ENCODE data around the gene C9.
"Not testable (repeated sequence)": the region's sequence is repeated elsewhere in the genome, so short reads cannot be mapped to it uniquely, and the experiment has no call there.

C9 gene

DNA sequence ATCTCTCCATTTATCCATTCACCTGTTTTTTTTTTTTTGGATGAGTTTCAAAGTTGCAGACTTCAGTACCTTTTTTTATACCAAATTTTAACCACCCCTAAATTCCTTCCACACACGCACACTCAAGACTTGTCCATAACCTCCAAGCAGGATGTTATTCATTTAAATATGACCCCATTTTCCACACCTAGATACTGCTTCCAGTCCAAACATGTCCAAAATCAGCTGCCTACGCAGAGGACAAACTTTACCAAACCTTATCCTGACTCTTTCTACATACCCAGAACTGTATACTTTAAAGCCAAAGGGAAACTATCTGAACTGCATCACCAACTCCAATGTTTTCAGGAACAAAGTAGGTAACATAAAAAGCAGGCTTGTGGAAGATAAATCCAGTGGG lies 108.9 kb downstream of the C9 start:
- no peak for DNase-seq

DNA sequence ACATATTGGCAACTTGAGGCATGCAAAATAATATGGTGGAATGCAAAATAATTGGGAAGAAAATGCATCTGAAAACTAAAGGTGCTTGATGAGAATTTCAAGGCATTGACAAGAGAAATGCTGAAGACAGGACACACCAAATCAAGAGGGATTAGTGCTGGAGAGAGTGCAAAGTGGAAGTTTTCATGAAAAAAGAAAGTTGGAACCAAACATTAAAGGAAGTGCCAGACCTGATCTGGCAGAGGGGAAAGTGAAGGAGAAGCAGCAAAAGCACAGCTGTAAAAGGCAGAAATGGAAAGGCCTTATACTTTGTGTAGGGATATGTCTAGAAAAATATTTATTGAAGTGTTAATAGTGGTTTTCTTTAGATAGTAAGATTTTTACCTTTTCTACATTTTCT lies 109.6 kb downstream of the C9 start:
- DNase-seq, result no peak

GRCh38 chr5:39253196-39253595 lies 111.1 kb downstream of the C9 start:
- no peak for DNase-seq

- DNase-seq, result no peak
Measured at GRCh38 chr5:39249564-39250274, 114.6 kb downstream of the C9 start.

DNA sequence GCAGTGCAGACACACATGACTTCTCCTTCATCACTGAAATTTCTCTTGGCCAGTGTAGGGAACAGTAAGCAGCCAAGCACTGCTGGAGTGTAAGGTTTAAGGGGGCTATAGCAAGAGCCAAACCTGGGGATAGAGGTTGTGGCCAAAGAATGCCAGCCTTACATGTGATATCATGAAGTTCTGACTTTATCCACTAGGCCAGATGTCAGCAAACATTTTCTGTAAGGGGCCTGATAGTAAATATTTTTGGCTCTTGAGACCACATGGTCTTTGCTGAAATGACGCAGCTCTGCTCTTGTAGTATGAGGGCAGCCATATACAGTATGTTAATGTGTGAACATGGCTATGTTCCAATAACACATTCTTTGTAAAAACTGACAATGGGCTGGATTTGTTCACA lies 115.2 kb downstream of the C9 start:
- no peak for DNase-seq

- no peak for DNase-seq
Measured at GRCh38 chr5:39240750-39241149, 123.5 kb downstream of the C9 start.

DNA sequence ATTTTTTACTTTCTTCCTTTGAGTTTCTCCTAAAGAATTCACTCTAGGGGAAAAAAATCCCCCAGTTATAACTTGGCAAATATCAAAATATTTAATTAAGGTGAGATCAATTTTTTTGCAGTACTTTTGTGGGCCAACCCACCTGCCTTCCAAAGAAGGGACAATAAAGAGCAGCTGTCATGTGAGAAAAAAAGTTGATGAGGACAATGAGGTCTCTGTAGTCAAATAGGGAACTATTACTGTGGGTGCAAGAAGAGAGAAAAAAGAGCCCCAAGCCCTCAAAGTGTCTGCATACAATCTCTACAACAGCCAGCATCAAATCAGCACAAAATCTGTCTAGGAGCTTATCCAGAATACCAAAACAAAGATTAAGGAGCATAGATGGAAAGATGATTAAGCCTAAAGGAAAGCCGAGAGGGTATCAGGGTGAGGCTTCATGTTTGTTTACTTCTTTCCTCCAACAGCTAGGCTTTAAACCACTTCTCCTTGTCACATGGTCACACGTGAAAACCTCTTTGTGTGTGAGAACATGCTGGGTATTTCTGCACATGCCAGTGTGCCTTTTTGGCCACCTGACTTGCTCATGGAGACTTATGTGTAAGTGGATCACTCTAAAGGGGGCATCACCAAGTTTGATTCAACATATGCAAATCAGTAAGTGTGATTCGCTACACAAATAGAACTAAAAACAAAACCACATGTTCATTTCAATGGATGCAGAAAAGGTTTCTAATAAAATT lies 125.8 kb downstream of the C9 start:
- DNase-seq, result no peak

DNA sequence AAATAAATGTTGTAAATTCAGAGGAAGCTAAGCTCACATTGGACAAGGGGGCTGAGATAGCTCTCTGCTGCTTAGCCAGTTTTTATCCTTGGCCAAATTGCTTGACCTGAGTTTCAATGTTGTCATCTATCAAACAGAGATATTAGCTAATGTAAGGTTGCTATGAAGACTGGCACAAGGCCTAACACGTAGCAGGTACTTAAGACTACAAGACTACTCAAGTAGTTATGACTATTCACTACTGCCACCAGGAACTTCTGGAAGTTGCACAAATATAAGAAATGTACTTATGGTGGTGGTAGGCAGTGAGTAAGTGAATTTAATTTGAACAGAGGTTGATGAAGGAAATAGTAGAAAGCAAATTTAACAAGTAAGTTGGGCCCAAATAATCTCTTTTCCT lies 127.6 kb downstream of the C9 start:
- no peak for DNase-seq

- no peak for DNase-seq
Measured at GRCh38 chr5:39235648-39236047, 128.6 kb downstream of the C9 start.

GRCh38 chr5:39234494-39234893 lies 129.8 kb downstream of the C9 start:
- not testable (repeated sequence) for DNase-seq

Measured in femur (tissue), 1 donor.